ENCODE results near the gene NDST1.

The NDST1 gene

GRCh38 chr5:150580917-150581316 lies 73.0 kb downstream of the NDST1 start:
- no peak overlapping the region for H3K4me3 ChIP-seq (replicated peaks; ENCODE audit: insufficient read depth, low read length)
- TF ChIP-seq REST (IDR thresholded peaks at IDR 0.05; ENCODE audit: insufficient replicate concordance, low read depth), result no peak
- no peak for TF ChIP-seq SPI1 (IDR thresholded peaks at IDR 0.05; ENCODE audit: borderline replicate concordance, low read depth)
- TF ChIP-seq CTCF (IDR thresholded peaks at IDR 0.05; ENCODE audit: insufficient read depth, low read length), result no peak
- TF ChIP-seq POLR2AphosphoS5 (IDR thresholded peaks at IDR 0.05; ENCODE audit: low read depth), result no peak
- TF ChIP-seq GABPA (IDR thresholded peaks at IDR 0.05; ENCODE audit: low read depth), result no peak
- no peak overlapping the region for H3K27ac ChIP-seq (replicated peaks)
- no peaks in the 10 kb centered on the region for H3K27me3 ChIP-seq (ENCODE audit: insufficient read depth, poor library complexity, severe bottlenecking)
- no peak for DNase-seq (ENCODE audit: low read depth in 1 of 2, low spot score in 1 of 2)

- H3K27ac ChIP-seq (replicated peaks), result no peak overlapping the region
- TF ChIP-seq SPI1 (IDR thresholded peaks at IDR 0.05; ENCODE audit: borderline replicate concordance, low read depth) (no peak), POLR2AphosphoS5 (IDR thresholded peaks at IDR 0.05; ENCODE audit: low read depth) (no peak), CTCF (IDR thresholded peaks at IDR 0.05; ENCODE audit: insufficient read depth, low read length) (no peak), REST (IDR thresholded peaks at IDR 0.05; ENCODE audit: insufficient replicate concordance, low read depth) (no peak), GABPA (IDR thresholded peaks at IDR 0.05; ENCODE audit: low read depth) (no peak)
- no peaks in the 10 kb centered on the region for H3K27me3 ChIP-seq (ENCODE audit: insufficient read depth, poor library complexity, severe bottlenecking)
- H3K4me3 ChIP-seq (replicated peaks; ENCODE audit: insufficient read depth, low read length), result no peak overlapping the region
- DNase-seq (ENCODE audit: low read depth in 1 of 2, low spot score in 1 of 2), result no peak
Observed at GRCh38 chr5:150582241-150583109, 74.5 kb downstream of the NDST1 start.

GRCh38 chr5:150583541-150584225 lies 75.8 kb downstream of the NDST1 start:
- H3K27me3 ChIP-seq (ENCODE audit: insufficient read depth, poor library complexity, severe bottlenecking), result no peaks in the 10 kb centered on the region
- TF ChIP-seq GABPA (IDR thresholded peaks at IDR 0.05; ENCODE audit: low read depth) (no peak), POLR2AphosphoS5 (IDR thresholded peaks at IDR 0.05; ENCODE audit: low read depth) (no peak), CTCF (IDR thresholded peaks at IDR 0.05; ENCODE audit: insufficient read depth, low read length) (no peak), REST (IDR thresholded peaks at IDR 0.05; ENCODE audit: insufficient replicate concordance, low read depth) (no peak), SPI1 (IDR thresholded peaks at IDR 0.05; ENCODE audit: borderline replicate concordance, low read depth) (no peak)
- no peak overlapping the region for H3K27ac ChIP-seq (replicated peaks)
- H3K4me3 ChIP-seq (replicated peaks; ENCODE audit: insufficient read depth, low read length), result no peak overlapping the region
- DNase-seq (ENCODE audit: low read depth in 1 of 2, low spot score in 1 of 2), result no peak

Measured in HL-60 (cell line).